ENCODE results near the gene C3orf20. TPM values are rescaled to one million over a fixed set of nuclear protein-coding genes. Genes with fewer than 3 reads are reported as not detected.

C3orf20 gene
- total RNA-seq, 1 experiment from 2014 or later: 0.03 TPM

GRCh38 chr3:14822134-14822533 lies 147.2 kb downstream of the C3orf20 start:
- Histone ChIP-seq H3K4me3 (no peak overlapping the region), H3K36me3 (no peaks in the 10 kb centered on the region), H3K27me3 (no peaks in the 10 kb centered on the region), H3K9me3 (no peaks in the 10 kb centered on the region)
- no peak for DNase-seq

Other genes with a start within 250 kb of the C3orf20 start
- not detected in 2 replicates for gene GRIP2, start 134.8 kb upstream of the C3orf20 start, total RNA-seq (2014; rRNA removed; shearing (Covaris generic); ENCODE audit: low replicate concordance)
- gene CCDC174, start 23.4 kb upstream of the C3orf20 start, total RNA-seq (2014; rRNA removed; shearing (Covaris generic); ENCODE audit: low replicate concordance): 3.0 and 10.7 TPM in 2 replicates
- gene FGD5, start 143.8 kb downstream of the C3orf20 start, total RNA-seq (2014; rRNA removed; shearing (Covaris generic); ENCODE audit: low replicate concordance): 0.40 TPM in 1 of 2 replicates, not detected in the other

Data from MG63 (cell line).